ENCODE results near the gene TPRG1.

Gene TPRG1

GRCh38 chr3:189339996-189340395, 168.2 kb downstream of the TPRG1 start:
- TF ChIP-seq CTCF (IDR thresholded peaks at IDR 0.05): no peak

GRCh38 chr3:189340680-189341460, 169.1 kb downstream of the TPRG1 start:
- H3K79me2 ChIP-seq: no peaks in the 10 kb centered on the region
- no peak overlapping the region for H3K4me2 ChIP-seq (ENCODE audit: low read length)
- no peaks in the 10 kb centered on the region for H3K9me3 ChIP-seq (ENCODE audit: control insufficient read depth, low read length)
- no peak overlapping the region for H3K9ac ChIP-seq
- no peak for TF ChIP-seq CTCF (IDR thresholded peaks at IDR 0.05)
- H3K27me3 ChIP-seq (ENCODE audit: control insufficient read depth, insufficient read depth, low read length): no peaks in the 10 kb centered on the region
- no peaks in the 10 kb centered on the region for H3K4me1 ChIP-seq
- H3K4me3 ChIP-seq (ENCODE audit: low read depth, low read length): no peak overlapping the region
- no peak overlapping the region for H2AFZ ChIP-seq
- H3K36me3 ChIP-seq (ENCODE audit: control insufficient read depth, insufficient read depth, low read length): no peaks in the 10 kb centered on the region
- no peak overlapping the region for H3K27ac ChIP-seq

More at GRCh38 chr3:189339996-189340395, 168.2 kb downstream of the TPRG1 start:
- no peak overlapping the region for H3K4me2 ChIP-seq (ENCODE audit: low read length)
- no peak overlapping the region for H3K9ac ChIP-seq
- no peak overlapping the region for H3K4me3 ChIP-seq (ENCODE audit: low read depth, low read length)
- no peak overlapping the region for H3K27ac ChIP-seq
- H3K9me3 ChIP-seq (ENCODE audit: control insufficient read depth, low read length): no peaks in the 10 kb centered on the region
- no peak overlapping the region for H2AFZ ChIP-seq
- no peaks in the 10 kb centered on the region for H3K79me2 ChIP-seq
- H3K36me3 ChIP-seq (ENCODE audit: control insufficient read depth, insufficient read depth, low read length): no peaks in the 10 kb centered on the region
- no peaks in the 10 kb centered on the region for H3K27me3 ChIP-seq (ENCODE audit: control insufficient read depth, insufficient read depth, low read length)
- H3K4me1 ChIP-seq: no peaks in the 10 kb centered on the region

GRCh38 chr3:189342811-189343210, 171.0 kb downstream of the TPRG1 start:
- Histone ChIP-seq H3K27ac (no peak overlapping the region), H3K9ac (no peak overlapping the region), H3K4me1 (no peaks in the 10 kb centered on the region), H2AFZ (no peak overlapping the region), H3K4me2 (ENCODE audit: low read length) (no peak overlapping the region), H3K79me2 (no peaks in the 10 kb centered on the region), H3K9me3 (ENCODE audit: control insufficient read depth, low read length) (no peaks in the 10 kb centered on the region), H3K36me3 (ENCODE audit: control insufficient read depth, insufficient read depth, low read length) (no peaks in the 10 kb centered on the region), H3K27me3 (ENCODE audit: control insufficient read depth, insufficient read depth, low read length) (no peaks in the 10 kb centered on the region), H3K4me3 (ENCODE audit: low read depth, low read length) (no peak overlapping the region)
- no peak for TF ChIP-seq CTCF (IDR thresholded peaks at IDR 0.05)

DNA sequence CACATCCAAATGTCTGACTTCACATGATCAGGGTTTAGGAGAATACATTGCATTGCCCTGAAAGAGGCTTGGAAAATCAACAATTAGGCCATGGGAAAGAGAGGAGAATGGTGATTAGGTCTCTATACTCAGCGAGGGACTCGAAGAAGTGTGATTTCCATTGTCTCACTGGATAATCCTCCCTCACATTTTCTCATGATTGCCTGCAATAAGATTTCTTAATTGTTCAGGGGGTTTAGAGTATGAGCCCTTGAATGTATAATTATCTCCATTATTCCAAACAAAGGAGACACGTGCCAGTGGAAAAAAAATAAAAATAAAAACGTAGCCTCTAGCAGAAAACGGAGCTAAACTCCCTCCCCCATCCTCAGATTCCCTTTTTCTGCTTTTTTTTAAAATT, 173.2 kb downstream of the TPRG1 start:
- no peak for TF ChIP-seq CTCF (IDR thresholded peaks at IDR 0.05)
- Histone ChIP-seq H3K9me3 (ENCODE audit: control insufficient read depth, low read length) (no peaks in the 10 kb centered on the region), H3K4me2 (ENCODE audit: low read length) (no peak overlapping the region)

GRCh38 chr3:189349772-189350171, 178.0 kb downstream of the TPRG1 start:
- TF ChIP-seq CTCF (IDR thresholded peaks at IDR 0.05): no peak
- H3K4me2 ChIP-seq (ENCODE audit: low read length): no peak overlapping the region
- H3K9me3 ChIP-seq (ENCODE audit: control insufficient read depth, low read length): no peaks in the 10 kb centered on the region
- no peaks in the 10 kb centered on the region for H3K4me1 ChIP-seq
- no peaks in the 10 kb centered on the region for H3K79me2 ChIP-seq
- H3K9ac ChIP-seq: no peak overlapping the region
- H2AFZ ChIP-seq: no peak overlapping the region
- H3K36me3 ChIP-seq (ENCODE audit: control insufficient read depth, insufficient read depth, low read length): no peaks in the 10 kb centered on the region
- H3K27me3 ChIP-seq (ENCODE audit: control insufficient read depth, insufficient read depth, low read length): no peaks in the 10 kb centered on the region
- H3K4me3 ChIP-seq (ENCODE audit: low read depth, low read length): no peak overlapping the region
- H3K27ac ChIP-seq: no peak overlapping the region

More for the DNA sequence above, 173.2 kb downstream of the TPRG1 start:
- Histone ChIP-seq H3K27me3 (ENCODE audit: control insufficient read depth, insufficient read depth, low read length) (no peaks in the 10 kb centered on the region), H3K4me3 (ENCODE audit: low read depth, low read length) (no peak overlapping the region), H3K36me3 (ENCODE audit: control insufficient read depth, insufficient read depth, low read length) (no peaks in the 10 kb centered on the region), H3K27ac (no peak overlapping the region), H2AFZ (no peak overlapping the region), H3K4me1 (no peaks in the 10 kb centered on the region), H3K9ac (no peak overlapping the region), H3K79me2 (no peaks in the 10 kb centered on the region)

Data from parathyroid adenoma (tissue), 2 donors.